GM18502 (cell line): ENCODE results near the gene PIGQ.

Experiments
- ATAC-seq: cut with Tn5 transposase; IDR thresholded peaks from one replicate; pipeline ENCODE4 v1.9.1; 2021; ENCODE audit warnings: mild to moderate bottlenecking; ENCODE audit not compliant: unreplicated experiment, poor library complexity

Gene PIGQ

DNA sequence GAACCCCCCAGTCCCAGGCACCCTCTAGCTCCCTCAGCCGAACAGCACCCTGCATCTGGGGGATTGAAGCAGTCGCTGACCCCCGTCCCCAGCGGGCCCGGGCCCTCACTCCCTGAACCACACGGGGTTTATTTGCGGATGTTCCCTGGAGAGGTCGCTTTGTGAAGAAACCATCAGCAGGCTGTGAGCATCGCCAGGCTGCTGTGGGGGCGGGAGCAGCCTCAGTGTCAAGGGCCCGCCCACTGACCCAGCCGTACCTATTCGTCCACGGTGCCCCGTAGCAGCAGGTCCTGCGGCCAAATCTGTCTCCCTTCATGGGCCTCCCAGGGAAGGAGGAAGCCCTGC lies 13.7 kb downstream of the PIGQ start:
- no peak for ATAC-seq

DNA sequence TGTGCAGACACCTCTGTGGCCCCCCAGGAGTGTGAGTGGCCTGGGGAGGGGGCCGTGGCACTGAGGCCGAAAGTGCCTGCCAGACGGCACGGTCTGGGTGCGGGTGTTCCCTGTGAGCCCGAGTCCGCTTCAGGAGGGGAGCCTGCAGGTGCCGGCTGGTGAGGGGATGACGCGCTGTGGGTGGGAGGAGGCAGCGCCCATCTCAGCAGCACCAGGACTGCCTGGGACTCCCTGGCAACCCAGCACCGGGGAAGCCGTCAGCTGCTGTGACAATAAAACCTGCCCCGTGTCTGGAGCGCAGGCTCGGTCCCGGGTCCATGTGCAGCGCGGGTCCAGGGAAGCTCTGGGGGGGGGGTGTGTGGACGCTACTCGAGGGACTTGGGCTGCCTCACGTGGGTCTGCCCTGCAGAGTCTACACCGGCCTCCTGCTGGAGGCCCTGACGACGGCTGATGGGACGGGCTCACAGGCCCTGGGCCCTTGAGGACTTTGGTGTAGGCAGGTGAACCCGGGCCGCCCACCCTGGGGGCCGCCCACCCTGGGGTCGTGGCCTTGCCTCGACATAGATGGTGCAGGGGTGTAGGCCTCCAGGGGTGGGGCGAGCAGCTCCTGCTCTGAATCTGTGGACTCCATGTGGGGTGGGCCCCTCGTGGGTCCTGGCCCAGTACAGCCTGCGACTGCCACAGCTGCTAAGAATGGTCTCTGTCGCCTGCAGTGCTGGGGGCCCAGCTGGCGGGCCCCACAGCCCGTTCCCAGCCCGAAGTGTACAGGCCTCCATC lies 14.2 kb downstream of the PIGQ start:
- no peak for ATAC-seq

DNA sequence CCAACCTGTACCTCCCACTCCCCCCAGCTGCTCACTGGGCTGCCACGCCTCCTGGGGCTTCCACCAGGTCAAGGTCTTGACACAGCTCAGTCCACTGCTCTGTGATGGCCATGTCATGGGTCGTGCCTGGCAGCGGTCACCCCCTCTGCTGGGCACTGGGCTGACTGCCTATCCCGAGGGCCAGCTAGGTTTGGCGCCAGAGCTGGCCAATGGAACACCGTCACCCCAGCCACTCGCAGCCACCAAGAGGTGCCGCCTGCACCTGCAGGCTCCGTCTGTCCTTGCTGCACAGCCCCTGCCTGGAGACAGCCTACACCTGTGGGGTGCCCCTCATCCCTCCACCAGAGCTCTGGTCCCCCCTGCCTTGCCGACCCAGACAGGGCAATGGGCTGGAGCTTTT lies 15.6 kb downstream of the PIGQ start:
- no peak for ATAC-seq

DNA sequence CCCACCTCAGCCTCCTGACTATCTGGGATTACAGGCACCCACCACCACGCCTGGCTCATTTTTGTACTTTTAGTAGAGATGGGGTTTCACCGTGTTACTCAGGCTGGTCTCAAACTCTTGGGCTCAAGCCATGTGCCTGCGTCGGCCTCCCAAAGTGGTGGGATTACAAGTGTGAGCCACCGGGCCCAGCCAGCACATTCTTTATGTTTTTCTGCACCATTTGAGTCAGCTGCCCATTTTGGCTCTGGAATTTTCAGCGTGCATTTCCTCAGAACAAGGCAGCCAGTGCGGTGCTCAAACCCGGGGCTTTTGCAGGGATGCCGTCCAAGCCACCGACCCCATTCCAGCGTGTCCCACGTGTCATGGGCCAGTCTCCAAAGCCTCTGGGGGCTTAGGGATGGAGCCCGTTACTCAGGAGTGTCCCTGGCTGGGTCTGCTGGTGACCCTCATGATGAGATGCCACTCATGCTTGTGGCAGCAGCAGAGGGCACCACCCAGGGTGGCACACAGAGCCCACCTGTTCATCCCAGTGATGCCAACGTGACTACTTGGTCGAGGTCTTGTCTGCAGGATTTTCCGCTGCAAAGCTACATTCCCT lies 16.4 kb downstream of the PIGQ start:
- no peak for ATAC-seq

DNA sequence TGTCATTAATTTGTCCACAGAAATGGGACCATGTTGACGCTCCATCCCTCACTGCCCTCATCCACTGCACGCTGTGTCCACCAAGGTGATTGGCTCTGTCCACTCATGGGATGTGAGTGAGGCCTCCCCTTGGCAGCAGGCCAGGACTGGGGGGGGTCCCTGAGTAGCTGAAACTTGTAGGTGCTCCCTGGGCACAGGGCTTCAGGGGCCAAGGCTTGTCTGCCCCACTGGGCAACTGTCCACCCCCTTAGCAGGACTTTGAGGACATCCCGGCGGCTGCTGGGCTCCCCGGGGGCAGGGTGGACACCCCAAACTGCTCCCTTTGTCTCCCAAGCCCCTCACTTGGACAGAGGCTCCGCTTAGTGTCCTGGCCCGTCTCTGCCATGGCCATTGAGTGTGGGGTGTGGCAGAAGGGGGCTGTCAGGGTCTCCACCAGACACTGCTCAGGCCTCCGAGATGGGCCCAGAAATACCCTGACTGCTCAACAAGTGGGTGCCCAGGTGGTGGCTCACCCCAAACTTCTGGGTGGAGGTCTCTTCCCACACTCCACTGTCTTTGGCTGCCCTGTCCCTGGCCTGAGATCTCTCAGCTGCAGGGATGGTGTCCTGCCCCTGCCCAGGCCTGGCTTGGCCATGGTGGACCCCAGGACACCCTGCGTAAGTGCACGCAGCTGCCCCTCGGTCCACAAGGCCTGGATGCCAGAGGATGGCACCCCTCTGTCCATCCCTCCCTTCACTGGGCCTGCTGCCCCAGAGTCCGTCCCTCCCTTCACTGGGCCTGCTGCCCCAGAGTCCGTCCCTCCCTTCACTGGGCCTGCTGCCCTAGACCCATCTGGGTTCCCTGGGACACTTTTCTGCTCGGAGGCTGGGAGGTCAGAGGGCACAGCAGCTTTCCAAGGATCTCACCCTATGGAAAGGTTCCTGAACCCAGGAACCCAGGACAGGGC lies 17.1 kb downstream of the PIGQ start:
- no peak for ATAC-seq

DNA sequence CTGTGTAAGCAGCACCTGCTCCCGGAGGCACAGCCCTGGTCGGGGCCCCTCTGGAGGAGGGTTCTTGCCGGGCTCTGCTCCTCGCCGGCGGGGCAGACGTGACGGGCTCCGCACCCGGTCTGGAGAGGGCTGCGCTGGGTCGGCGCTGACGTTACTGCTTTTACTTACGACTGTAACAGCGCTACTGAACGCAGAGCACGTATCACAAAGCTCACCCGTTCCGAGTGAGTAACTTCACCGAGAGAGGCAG lies 18.8 kb downstream of the PIGQ start:
- no peak for ATAC-seq

DNA sequence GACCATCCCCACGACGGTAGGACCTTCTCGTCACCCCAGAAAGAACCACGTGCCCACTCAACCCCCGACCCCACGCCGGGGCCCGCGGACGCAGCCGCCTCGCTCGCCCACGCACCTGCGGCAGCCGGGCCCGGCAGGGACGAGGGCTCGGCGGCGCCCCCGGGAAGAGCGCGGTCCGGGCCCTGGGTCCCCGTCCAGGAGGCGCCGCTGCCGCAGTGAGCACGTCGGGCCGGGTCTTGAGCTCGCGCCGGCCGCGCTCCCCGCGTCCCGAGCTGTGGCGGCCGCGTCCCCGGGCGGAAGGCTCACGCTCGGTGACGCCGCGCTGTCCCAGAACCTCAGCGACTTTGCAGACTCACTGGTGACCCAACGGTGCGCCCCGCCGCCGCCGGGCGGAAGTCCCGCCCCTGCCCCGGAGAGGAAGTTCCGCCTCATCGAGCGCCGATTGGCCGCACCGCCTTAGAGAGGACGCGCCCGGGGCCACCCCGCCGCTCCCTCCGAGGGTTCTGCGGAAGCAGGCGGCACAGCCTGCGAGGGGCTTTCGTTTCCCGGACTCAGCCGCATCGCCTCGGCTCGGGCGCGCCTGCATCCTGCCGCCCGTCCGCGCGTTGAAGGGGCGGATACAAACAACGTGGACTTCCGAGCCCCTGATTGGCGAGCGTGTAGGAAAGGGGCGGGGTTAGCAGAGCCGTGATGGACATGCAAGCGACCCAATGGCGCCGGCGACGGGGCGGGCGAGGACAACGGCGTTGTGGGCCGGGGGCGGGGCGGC lies 19.3 kb downstream of the PIGQ start:
- peak; percentile 74 for ATAC-seq

DNA sequence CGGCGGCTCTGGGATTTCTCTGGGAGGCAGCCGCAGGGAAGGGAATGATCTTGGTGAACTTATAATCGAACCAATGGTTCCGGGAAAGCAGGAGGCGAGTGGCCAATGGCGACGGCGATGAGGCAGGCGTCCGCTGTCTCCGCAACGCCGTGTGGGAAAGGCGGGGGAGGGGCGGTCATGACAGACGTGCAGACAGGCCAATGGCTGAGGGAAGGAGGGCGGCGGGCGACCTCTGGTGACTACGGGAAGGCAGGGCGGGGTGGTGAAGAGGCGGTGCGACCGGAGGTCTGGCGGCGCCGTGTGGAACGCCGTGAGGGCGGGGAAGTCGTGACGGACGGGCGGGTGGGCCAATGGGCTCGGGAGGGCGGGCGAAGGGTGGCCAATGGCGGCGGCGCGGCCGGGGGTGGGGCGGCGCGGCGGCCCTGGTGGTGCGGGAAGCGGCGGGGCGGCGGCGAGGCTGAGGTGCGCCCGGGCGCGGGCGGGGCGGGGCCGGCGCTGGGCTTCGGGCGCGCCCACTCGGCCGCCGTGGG lies 20.0 kb downstream of the PIGQ start, which contains the start of gene RAB40C:
TSS of gene RAB40C (plus strand) at position 409 of the 530 bp plus-strand sequence. CDS start 226 bp downstream, outside the sequence.
- peak; percentile 70 for ATAC-seq

DNA sequence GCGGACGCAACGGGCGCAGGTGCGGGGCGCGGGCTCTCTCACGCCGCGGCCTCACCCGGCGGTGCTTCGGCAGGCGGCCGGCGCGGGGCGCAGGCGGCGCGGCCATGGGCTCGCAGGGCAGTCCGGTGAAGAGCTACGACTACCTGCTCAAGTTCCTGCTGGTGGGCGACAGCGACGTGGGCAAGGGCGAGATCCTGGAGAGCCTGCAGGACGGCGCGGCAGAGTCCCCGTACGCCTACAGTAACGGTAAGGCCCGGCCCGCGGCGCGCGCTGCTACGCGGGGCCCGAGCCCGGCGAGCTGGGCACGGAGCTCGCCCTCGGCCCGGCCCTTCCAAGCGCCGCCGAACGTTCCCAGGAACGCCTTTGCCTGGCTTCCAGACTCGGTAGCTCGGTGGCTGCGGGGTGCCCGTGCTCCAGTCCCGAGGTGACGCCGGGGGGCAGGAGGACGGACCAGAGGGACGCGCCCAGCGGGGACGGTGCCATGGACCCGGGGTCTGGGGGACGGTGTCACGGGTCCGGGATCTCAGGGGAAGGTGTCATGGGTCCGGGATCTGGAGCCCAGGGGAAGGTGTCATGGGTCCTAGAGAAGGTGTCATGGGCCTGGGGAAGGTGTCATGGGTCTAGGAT lies 20.5 kb downstream of the PIGQ start:
- peak; percentile 2 for ATAC-seq

DNA sequence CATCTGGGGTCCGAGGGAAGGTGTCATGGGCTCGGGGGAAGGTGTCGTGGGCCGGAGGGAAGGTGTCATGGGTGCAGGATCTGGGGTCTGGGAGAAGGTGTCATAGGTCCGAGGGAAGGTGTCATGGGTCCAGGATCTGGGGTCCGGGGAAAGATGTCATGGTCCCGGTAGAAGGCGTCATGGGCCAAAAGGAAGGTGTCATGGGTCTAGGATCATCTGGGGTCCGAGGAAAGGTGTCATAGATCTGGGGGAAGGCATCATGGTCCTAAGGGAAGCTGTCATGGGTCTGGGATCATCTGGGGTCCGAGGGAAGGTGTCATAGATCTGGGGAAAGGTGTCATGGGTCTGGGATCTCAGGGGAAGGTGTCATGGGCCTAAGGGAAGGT lies 21.0 kb downstream of the PIGQ start:
- no peak for ATAC-seq

DNA sequence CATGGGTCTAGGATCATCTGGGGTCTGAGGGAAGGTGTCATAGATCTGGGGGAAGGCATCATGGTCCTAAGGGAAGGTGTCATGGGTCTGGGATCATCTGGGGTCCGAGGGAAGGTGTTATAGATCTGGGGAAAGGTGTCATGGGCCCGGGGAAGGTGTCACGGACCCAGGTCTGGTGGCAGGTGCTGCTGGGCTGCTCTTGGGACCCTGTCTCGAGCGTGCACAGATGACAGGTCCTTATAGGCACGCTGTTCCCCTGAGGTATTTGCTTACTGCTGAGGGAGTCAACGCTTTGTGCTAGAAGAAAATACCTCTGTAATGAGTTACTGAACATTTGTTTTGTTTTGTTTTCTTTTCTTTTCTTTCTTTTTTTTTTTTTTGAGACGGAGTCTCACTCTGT lies 21.5 kb downstream of the PIGQ start:
- no peak for ATAC-seq

DNA sequence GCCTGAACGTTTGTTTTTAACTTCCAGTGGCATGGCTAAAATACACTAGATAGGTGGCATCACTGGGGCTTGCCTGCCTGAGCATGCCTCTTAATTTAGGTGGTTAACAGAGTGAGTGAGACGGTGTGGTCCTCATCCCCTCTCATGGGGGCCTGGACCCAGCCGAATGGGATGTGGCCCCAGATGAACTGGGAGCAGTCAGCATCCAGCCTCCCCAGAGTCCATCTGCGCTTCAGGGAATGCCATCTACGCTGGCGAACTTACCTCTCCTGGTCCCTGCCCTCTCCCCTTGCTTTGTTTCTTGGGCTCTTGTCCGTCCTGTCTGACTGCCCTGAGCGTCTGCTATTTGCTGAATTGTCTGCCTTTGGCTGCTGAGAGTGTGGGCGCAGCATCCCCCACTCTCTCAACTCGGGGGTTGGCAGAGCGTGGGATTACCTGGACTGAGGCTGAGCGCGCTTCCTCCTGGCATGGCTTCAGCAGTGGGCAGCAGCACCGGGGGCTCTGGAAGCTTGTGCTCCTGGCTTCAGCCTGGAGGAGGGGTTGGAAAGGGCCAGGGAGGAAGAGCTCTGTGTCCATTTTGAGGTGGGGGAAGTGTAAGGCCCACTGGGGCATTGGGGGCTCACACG lies 22.2 kb downstream of the PIGQ start:
- ATAC-seq, result no peak

DNA sequence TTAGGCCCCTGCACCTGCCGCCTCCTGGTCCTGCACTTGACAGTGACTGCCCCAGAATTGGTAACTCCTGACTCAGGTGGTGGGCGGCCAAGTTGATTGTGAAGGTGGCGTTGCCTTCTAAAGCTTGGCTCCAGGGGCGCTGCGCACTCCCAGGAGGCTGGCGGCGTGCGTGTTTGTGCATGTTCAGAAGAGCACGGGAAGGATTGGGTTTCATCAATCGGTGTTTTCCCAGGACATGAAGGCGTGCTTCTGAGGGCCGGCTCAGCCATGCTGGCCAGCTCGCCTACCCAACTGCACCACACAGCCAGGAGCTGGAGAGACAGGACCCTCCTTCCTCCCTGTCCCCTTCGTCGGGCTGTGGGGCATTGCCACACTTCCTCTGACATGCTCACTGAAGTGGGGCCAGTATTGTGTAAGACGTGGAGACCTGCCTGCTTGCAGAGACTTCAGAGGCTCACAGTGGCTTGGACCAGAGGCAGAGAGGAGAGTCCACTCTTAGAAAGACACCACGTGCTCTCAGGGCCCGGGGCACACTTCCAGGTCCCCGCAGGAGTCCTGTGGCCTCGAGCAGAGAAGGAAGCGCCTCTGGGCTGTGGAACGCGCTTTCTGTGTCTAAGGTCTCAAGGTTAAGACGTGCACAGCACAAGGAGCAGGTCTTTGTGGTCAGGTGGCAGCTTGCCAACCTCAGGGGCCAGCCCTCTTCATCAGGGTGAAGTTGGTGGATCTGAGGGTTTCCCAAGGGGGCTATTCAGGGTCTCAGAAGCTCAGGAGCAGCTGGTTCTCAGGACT lies 22.9 kb downstream of the PIGQ start:
- ATAC-seq, result no peak

DNA sequence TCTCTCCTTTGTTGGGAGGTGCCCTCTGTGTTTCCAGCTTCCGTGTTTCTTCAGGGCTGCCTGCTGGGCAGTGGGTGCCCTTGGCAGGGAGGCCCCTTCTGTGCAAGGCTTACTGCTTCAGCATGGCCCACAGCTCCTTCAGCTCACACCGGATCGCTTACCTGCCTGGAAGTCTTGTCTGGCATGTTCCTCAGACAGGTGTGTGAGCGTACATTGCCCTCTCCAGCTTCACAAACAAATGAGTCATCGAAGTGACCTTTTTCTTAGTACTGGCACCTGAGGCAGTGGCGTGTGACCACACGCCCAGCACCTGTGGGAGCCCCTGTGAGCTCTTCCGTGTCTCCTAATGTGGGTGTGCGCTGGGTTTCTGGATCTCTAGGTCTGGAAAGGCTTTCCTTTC lies 23.6 kb downstream of the PIGQ start:
- no peak for ATAC-seq

DNA sequence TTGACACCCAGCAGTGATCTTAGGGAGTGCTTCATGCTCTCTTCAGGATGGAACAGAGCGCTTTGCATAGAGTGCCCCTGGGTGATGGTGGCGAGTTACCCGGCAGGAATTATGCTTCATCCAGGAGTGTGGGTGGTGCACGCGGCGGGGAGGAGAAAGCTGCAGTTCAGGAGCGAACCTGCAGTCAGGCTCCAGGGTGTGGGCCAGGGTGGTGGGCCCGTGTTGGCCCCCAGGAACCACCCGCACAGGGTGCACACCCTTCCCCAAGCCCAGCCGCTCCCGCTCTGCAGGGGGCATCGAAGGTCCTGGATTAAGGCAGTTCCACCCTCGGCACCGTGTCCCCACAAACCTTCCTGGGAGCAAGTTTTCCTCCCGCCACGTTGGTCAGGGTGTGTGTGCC lies 24.0 kb downstream of the PIGQ start:
- ATAC-seq, result no peak

DNA sequence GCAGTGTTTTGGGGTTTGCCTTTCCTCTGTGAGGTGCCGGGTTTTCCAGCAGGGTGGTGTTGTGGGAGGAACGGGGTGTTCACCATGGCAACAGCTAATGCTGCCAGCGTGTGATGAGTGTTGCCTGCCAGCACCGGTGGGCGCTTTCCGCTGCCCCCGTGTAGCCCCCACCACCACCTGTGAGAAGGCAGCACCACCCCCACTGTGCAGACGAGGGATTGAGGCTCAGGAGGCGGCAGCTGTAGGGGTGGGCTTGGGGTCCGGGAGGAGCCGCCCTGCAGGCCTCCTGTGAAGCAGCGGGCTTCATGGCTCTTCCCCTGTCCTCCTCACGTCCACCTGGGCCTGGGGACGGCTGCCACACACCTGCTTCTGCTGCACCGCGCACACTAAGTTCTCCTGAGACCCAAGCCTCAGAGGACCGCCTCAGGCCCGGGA lies 25.3 kb downstream of the PIGQ start:
- ATAC-seq, result no peak

DNA sequence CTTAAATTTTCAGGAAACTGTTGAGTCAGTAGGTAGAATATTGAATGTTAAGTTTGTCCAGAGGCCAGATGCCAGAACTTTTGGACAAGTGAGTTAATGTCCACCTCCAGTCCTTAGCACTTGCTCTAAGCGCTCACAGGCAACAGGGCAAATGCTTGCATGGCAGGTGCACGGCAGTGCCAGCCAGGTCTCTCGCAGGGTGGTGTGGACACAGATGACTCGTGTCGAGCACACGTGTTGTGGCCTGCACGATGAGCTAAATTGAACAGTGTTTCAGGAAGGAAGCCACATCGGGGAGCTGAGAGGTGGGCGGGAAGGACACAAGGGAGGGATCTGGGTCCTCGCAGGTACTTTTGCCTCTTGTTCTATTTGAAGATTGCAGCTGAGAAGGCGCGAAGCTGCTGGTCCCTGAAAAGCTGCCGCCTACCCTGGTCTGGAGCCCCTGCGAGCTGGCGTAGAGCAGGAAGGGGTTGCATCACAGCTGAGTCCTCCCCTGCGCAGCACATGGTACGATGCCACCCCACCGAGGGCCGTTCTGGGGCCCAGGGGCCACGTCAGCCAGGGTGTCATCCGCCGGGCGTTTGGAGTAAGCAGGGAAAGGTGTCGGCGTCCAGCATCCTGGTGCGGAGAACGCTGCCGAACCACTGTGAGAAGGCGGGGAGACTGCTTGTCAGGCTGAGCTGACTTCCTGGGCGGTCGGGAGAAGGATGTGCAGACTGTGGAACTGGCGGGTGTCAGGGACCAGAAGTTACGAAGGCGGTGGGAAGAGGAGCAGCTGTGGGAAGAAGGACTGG lies 26.4 kb downstream of the PIGQ start:
- ATAC-seq, result no peak

DNA sequence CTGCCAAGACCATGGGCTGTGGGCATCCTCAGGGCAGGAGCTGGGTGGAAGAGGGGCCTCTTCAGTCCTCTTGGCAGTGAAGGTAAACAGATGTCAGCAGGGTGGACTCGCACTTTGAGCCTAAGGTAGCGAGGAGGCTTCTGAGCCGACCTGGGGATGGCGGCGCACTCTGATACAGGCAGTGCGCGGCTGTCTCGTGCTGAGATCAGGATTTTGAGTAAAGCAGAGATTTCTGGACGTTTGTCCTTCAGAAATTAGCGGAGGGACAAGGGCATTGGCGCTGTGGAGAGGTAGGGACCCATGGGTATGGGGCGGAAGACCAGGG lies 26.9 kb downstream of the PIGQ start:
- ATAC-seq, result no peak
